Liver (tissue), 3 donors: ENCODE measurements around the gene FRA10AC1.

Experiments
- FOXA2 ChIP-seq: IDR thresholded peaks from 2 replicates; pipeline ENCODE4 v1.6.1; 2016; ENCODE audit warnings: antibody characterized with exemption
- GABPA ChIP-seq, 2 donors: IDR thresholded peaks in 1 of 2; conservative IDR thresholded peaks in 1 of 2; 2 replicates each; pipeline ENCODE4 v1.6.1; 2016; ENCODE audit warnings: antibody characterized with exemption in 2 of 2, mild to moderate bottlenecking in 1 of 2, moderate library complexity in 1 of 2
- JUND ChIP-seq, 2 donors: IDR thresholded peaks; 2 replicates each; pipeline ENCODE4 v1.6.1; 2016; ENCODE audit warnings: antibody characterized with exemption in 2 of 2
- RAD21 ChIP-seq, 2 donors: IDR thresholded peaks; 2 replicates each; pipeline ENCODE4 v1.6.1; 2016; ENCODE audit warnings: antibody characterized with exemption in 2 of 2, mild to moderate bottlenecking in 2 of 2
- SP1 ChIP-seq: IDR thresholded peaks from 2 replicates; pipeline ENCODE4 v1.6.1; 2018; ENCODE audit warnings: antibody characterized with exemption, mild to moderate bottlenecking
- TAF1 ChIP-seq: conservative IDR thresholded peaks from 2 replicates; pipeline ENCODE4 v1.6.1; 2016; ENCODE audit warnings: antibody characterized with exemption, mild to moderate bottlenecking
- TF ChIP-seq, protein P1 (sequence below): fragments of 150-350 bp; IDR thresholded peaks from 2 replicates; pipeline ENCODE4 v1.5.1; 2017; ENCODE audit warnings: improper control_type of control experiment, low read depth, low read length; ENCODE audit not compliant: missing input control
- TF ChIP-seq, protein P2 (sequence below): IDR thresholded peaks from 2 replicates; pipeline ENCODE4 v1.6.1; 2016; ENCODE audit warnings: antibody characterized with exemption
- TF ChIP-seq, protein P3 (sequence below): IDR thresholded peaks from 2 replicates; pipeline ENCODE4 v1.6.1; 2016; ENCODE audit warnings: antibody characterized with exemption, mild to moderate bottlenecking
- TF ChIP-seq, protein P4 (sequence below): IDR thresholded peaks from 2 replicates; pipeline ENCODE4 v1.6.1; 2016; ENCODE audit warnings: antibody characterized with exemption
- donor health status: healthy.
- donor health status: healthy.

- TF ChIP-seq, protein P1, sequence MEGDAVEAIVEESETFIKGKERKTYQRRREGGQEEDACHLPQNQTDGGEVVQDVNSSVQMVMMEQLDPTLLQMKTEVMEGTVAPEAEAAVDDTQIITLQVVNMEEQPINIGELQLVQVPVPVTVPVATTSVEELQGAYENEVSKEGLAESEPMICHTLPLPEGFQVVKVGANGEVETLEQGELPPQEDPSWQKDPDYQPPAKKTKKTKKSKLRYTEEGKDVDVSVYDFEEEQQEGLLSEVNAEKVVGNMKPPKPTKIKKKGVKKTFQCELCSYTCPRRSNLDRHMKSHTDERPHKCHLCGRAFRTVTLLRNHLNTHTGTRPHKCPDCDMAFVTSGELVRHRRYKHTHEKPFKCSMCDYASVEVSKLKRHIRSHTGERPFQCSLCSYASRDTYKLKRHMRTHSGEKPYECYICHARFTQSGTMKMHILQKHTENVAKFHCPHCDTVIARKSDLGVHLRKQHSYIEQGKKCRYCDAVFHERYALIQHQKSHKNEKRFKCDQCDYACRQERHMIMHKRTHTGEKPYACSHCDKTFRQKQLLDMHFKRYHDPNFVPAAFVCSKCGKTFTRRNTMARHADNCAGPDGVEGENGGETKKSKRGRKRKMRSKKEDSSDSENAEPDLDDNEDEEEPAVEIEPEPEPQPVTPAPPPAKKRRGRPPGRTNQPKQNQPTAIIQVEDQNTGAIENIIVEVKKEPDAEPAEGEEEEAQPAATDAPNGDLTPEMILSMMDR: no peak
- TF ChIP-seq, protein P2, sequence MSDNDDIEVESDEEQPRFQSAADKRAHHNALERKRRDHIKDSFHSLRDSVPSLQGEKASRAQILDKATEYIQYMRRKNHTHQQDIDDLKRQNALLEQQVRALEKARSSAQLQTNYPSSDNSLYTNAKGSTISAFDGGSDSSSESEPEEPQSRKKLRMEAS: no peak
- TF ChIP-seq TAF1: no peak
- TF ChIP-seq, protein P3, sequence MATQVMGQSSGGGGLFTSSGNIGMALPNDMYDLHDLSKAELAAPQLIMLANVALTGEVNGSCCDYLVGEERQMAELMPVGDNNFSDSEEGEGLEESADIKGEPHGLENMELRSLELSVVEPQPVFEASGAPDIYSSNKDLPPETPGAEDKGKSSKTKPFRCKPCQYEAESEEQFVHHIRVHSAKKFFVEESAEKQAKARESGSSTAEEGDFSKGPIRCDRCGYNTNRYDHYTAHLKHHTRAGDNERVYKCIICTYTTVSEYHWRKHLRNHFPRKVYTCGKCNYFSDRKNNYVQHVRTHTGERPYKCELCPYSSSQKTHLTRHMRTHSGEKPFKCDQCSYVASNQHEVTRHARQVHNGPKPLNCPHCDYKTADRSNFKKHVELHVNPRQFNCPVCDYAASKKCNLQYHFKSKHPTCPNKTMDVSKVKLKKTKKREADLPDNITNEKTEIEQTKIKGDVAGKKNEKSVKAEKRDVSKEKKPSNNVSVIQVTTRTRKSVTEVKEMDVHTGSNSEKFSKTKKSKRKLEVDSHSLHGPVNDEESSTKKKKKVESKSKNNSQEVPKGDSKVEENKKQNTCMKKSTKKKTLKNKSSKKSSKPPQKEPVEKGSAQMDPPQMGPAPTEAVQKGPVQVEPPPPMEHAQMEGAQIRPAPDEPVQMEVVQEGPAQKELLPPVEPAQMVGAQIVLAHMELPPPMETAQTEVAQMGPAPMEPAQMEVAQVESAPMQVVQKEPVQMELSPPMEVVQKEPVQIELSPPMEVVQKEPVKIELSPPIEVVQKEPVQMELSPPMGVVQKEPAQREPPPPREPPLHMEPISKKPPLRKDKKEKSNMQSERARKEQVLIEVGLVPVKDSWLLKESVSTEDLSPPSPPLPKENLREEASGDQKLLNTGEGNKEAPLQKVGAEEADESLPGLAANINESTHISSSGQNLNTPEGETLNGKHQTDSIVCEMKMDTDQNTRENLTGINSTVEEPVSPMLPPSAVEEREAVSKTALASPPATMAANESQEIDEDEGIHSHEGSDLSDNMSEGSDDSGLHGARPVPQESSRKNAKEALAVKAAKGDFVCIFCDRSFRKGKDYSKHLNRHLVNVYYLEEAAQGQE: no peak
- TF ChIP-seq, protein P4, sequence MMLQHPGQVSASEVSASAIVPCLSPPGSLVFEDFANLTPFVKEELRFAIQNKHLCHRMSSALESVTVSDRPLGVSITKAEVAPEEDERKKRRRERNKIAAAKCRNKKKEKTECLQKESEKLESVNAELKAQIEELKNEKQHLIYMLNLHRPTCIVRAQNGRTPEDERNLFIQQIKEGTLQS: no peak
- no peak for TF ChIP-seq GABPA (IDR thresholded peaks at IDR 0.05 in 1 of 2, conservative IDR thresholded peaks at IDR 0.05 in 1 of 2)
- peak in 1 of 2 donors; percentile 19 for TF ChIP-seq RAD21 (IDR thresholded peaks at IDR 0.05)
- TF ChIP-seq FOXA2: no peak
- no peak for TF ChIP-seq SP1
- TF ChIP-seq JUND (IDR thresholded peaks at IDR 0.05): no peak
Observed at GRCh38 chr10:93751832-93752231, 49.4 kb upstream of the FRA10AC1 start.
